HEK293T (cell line): Measurements from ENCODE around the gene GPATCH4.
"Not testable (repeated sequence)": the region's sequence is repeated elsewhere in the genome, so short reads cannot be mapped to it uniquely, and the experiment has no call there.

Source experiments
- CTCF ChIA-PET: fragments of 350-600 bp; formaldehyde crosslinking; extraction: SDS; loops from one replicate; lab custom pipeline; 2021; ENCODE audit warnings: antibody characterized with exemption, inconsistent platforms; lab: Yijun Ruan, JAX
- POLR2A ChIA-PET: fragments of 350-600 bp; formaldehyde crosslinking; extraction: SDS; loops from one replicate; lab custom pipeline; 2020; ENCODE audit warnings: antibody characterized with exemption, inconsistent platforms; lab: Yijun Ruan, JAX
- DNase-seq: peaks from one replicate; pipeline ENCODE4 v3.0.0; 2012; ENCODE audit warnings: mixed read lengths; ENCODE audit errors: extremely low spot score
- ARNT ChIP-seq: fragments of 450-650 bp; IDR thresholded peaks from 2 replicates; pipeline ENCODE4 v1.6.1; 2017; ENCODE audit warnings: mild to moderate bottlenecking
- BHLHE40 ChIP-seq: fragments of 450-650 bp; IDR thresholded peaks from 2 replicates; pipeline ENCODE4 v1.6.1; 2016; ENCODE audit warnings: mild to moderate bottlenecking, moderate library complexity, borderline replicate concordance
- CTBP1 ChIP-seq: fragments of 450-650 bp; IDR thresholded peaks from 2 replicates; pipeline ENCODE4 v1.6.1; 2016; ENCODE audit warnings: borderline replicate concordance
- ELF4 ChIP-seq: fragments of 450-650 bp; IDR thresholded peaks from 2 replicates; pipeline ENCODE4 v1.6.1; 2017; ENCODE audit warnings: antibody characterized with exemption
- FOXA1 ChIP-seq: fragments of 450-650 bp; IDR thresholded peaks from 2 replicates; pipeline ENCODE4 v1.6.1; 2016; ENCODE audit warnings: mild to moderate bottlenecking
- FOXK2 ChIP-seq: fragments of 450-650 bp; IDR thresholded peaks from 2 replicates; pipeline ENCODE4 v1.6.1; 2016; ENCODE audit warnings: mild to moderate bottlenecking
- FOXM1 ChIP-seq: fragments of 450-650 bp; IDR thresholded peaks from 2 replicates; pipeline ENCODE4 v1.6.1; 2017; ENCODE audit warnings: mild to moderate bottlenecking, borderline replicate concordance
- HDGF ChIP-seq: fragments of 450-650 bp; IDR thresholded peaks from 2 replicates; pipeline ENCODE4 v1.6.1; 2017; ENCODE audit warnings: antibody characterized with exemption, borderline replicate concordance
- L3MBTL2 ChIP-seq: fragments of 450-650 bp; conservative IDR thresholded peaks from 2 replicates; pipeline ENCODE4 v1.6.1; 2016; ENCODE audit warnings: mild to moderate bottlenecking
- LEF1 ChIP-seq: fragments of 450-650 bp; IDR thresholded peaks from 2 replicates; pipeline ENCODE4 v1.6.1; 2017; ENCODE audit warnings: mild to moderate bottlenecking, borderline replicate concordance
- NFRKB ChIP-seq: fragments of 450-650 bp; IDR thresholded peaks from 2 replicates; pipeline ENCODE4 v1.6.1; 2016; ENCODE audit warnings: mild to moderate bottlenecking, moderate library complexity
- SP1 ChIP-seq: fragments of 450-650 bp; IDR thresholded peaks from 2 replicates; pipeline ENCODE4 v1.6.1; 2017
- SUZ12 ChIP-seq: fragments of 450-650 bp; IDR thresholded peaks from 2 replicates; pipeline ENCODE4 v1.6.1; 2016; ENCODE audit warnings: mild to moderate bottlenecking
- TARDBP ChIP-seq: fragments of 450-650 bp; IDR thresholded peaks from 2 replicates; pipeline ENCODE4 v1.6.1; 2016
- ZNF384 ChIP-seq: fragments of 450-650 bp; IDR thresholded peaks from 2 replicates; pipeline ENCODE4 v1.6.1; 2016
- TF ChIP-seq, protein P1 (sequence below): fragments of 450-650 bp; IDR thresholded peaks from 2 replicates; pipeline ENCODE4 v1.6.1; 2016

GPATCH4 gene

GRCh38 chr1:156556354-156556753 is 44.9 kb downstream of the GPATCH4 start:
- no peak for TF ChIP-seq FOXM1
- no peak for TF ChIP-seq CTBP1
- TF ChIP-seq, protein P1, sequence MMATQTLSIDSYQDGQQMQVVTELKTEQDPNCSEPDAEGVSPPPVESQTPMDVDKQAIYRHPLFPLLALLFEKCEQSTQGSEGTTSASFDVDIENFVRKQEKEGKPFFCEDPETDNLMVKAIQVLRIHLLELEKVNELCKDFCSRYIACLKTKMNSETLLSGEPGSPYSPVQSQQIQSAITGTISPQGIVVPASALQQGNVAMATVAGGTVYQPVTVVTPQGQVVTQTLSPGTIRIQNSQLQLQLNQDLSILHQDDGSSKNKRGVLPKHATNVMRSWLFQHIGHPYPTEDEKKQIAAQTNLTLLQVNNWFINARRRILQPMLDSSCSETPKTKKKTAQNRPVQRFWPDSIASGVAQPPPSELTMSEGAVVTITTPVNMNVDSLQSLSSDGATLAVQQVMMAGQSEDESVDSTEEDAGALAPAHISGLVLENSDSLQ, result no peak
- TF ChIP-seq HDGF, result no peak
- no peak for TF ChIP-seq ARNT
- TF ChIP-seq ZNF384, result no peak
- DNase-seq, result no peak
- POLR2A ChIA-PET, result no interaction called here
- CTCF ChIA-PET, result no interaction called here

DNA sequence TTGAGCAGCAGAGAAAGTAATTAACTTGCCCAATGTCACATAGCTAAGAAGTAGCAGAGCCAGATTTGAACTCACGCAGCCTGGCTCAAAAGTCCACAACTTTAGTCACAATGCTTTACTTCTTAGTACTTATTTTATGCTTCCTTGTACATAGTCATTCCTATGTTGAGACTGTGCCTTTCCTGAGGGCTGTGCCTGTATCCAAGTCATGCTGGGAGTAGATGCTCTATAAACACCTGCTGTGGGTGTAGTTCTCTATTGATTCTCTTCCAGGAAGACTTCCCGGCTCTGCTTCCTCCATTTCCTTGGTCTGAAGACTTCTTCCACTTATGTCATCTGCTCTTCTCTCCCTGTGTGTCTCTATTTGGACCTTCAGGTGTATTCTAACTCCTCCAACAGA is 45.6 kb downstream of the GPATCH4 start:
- ChIA-PET POLR2A (interaction anchor here (0.8 kb wide), 1 partner anchor 99 kb away, joined by 3 read pairs; no protein-coding TSS in a partner anchor), CTCF (no interaction called here)
- no peak for DNase-seq
- no peak for TF ChIP-seq ARNT
- no peak for TF ChIP-seq NFRKB
- no peak for TF ChIP-seq ELF4
- no peak for TF ChIP-seq TARDBP
- TF ChIP-seq HDGF, result no peak
- TF ChIP-seq BHLHE40, result no peak
- TF ChIP-seq SUZ12, result no peak
- no peak for TF ChIP-seq CTBP1
- TF ChIP-seq ZNF384, result no peak
- no peak for TF ChIP-seq FOXK2

GRCh38 chr1:156554971-156555370 is 46.3 kb downstream of the GPATCH4 start:
- DNase-seq, result no peak
- ChIA-PET CTCF (interaction anchor here (0.7 kb wide), 1 partner anchor 74 kb away, joined by 3 read pairs; no protein-coding TSS in a partner anchor), POLR2A (interaction anchor here (0.8 to 1.2 kb wide), 2 partner anchors 54 to 98 kb away, joined by 3 read pairs; no protein-coding TSS in a partner anchor)
- TF ChIP-seq SUZ12 (no peak), L3MBTL2 (no peak), FOXA1 (no peak), ZNF384 (no peak), BHLHE40 (no peak), SP1 (no peak), FOXM1 (no peak), HDGF (no peak), LEF1 (no peak), ARNT (no peak), ELF4 (no peak), CTBP1 (no peak), FOXK2 (no peak), TARDBP (no peak), NFRKB (no peak)
- TF ChIP-seq, protein P1, result no peak

GRCh38 chr1:156553860-156554485 is 47.3 kb downstream of the GPATCH4 start:
- no peak for DNase-seq
- TF ChIP-seq HDGF (no peak), TARDBP (no peak), FOXA1 (no peak), LEF1 (no peak), FOXM1 (no peak), L3MBTL2 (no peak), FOXK2 (no peak), SUZ12 (no peak), ELF4 (no peak), ARNT (no peak), ZNF384 (no peak)
- ChIA-PET CTCF (interaction anchor here (0.7 kb wide), 1 partner anchor 97 kb away, joined by 6 read pairs; no protein-coding TSS in a partner anchor), POLR2A (interaction anchor here (1.2 kb wide), 1 partner anchor 53 kb away, joined by 3 read pairs; no protein-coding TSS in a partner anchor)

GRCh38 chr1:156552937-156553336 is 48.3 kb downstream of the GPATCH4 start:
- DNase-seq, POLR2A ChIA-PET: not testable (repeated sequence)
- CTCF ChIA-PET, result interaction anchor here (0.7 kb wide), 1 partner anchor 136 kb away, joined by 6 read pairs; no protein-coding TSS in a partner anchor

- POLR2A ChIA-PET, result no interaction called here
- DNase-seq, result no peak
- TF ChIP-seq FOXA1 (no peak), SP1 (no peak), BHLHE40 (no peak), L3MBTL2 (no peak), FOXK2 (no peak), SUZ12 (no peak), HDGF (no peak), ARNT (no peak)
- CTCF ChIA-PET, result interaction anchor here (0.7 kb wide), 1 partner anchor 137 kb away, joined by 6 read pairs; no protein-coding TSS in a partner anchor
These were observed 48.8 kb downstream of the GPATCH4 start for GRCh38 chr1:156552518-156552917.

GRCh38 chr1:156551869-156552268 is 49.4 kb downstream of the GPATCH4 start:
- POLR2A ChIA-PET, result no interaction called here
- no peak for DNase-seq
- no peak for TF ChIP-seq FOXM1
- TF ChIP-seq ARNT, result no peak
- no peak for TF ChIP-seq SUZ12
- TF ChIP-seq ZNF384, result no peak
- no peak for TF ChIP-seq LEF1
- no peak for TF ChIP-seq CTBP1
- no peak for TF ChIP-seq SP1
- CTCF ChIA-PET, result no interaction called here
